SK-N-MC (cell line): Measurements from ENCODE around the gene ARID1B.

ENCODE experiments used
- DNase-seq: peaks from one replicate; pipeline ENCODE4 v3.0.0-alpha.2; 2011; ENCODE audit warnings: low read depth, low spot score
- H3K27ac ChIP-seq: fragments of 200-600 bp; sonication (generic); 2 replicates; pipeline ENCODE4 v1.5.1; 2016; ENCODE audit warnings: mixed run types
- H3K36me3 ChIP-seq: fragments of 200-600 bp; sonication (generic); 2 replicates; pipeline ENCODE4 v1.6.1; 2017; ENCODE audit warnings: antibody characterized with exemption, low read length, mixed read lengths; ENCODE audit not compliant: insufficient read depth
- H3K4me3 ChIP-seq: fragments of 200-600 bp; sonication (generic); 2 replicates; pipeline ENCODE4 v1.5.1; 2016
- H3K9ac ChIP-seq: fragments of 200-600 bp; sonication (generic); 2 replicates; pipeline ENCODE4 v1.8.0; 2017; ENCODE audit warnings: mixed run types, mixed read lengths; ENCODE audit not compliant: insufficient read length
- H3K9me3 ChIP-seq: fragments of 200-600 bp; sonication (generic); 2 replicates; pipeline ENCODE4 v1.6.1; 2017; ENCODE audit warnings: low read depth, mild to moderate bottlenecking, antibody characterized with exemption, low read length, moderate library complexity, mixed read lengths
- EZH2 ChIP-seq: fragments of 200-600 bp; sonication (generic); IDR thresholded peaks from one replicate; pipeline ENCODE4 v1.6.1; 2017; ENCODE audit warnings: antibody characterized with exemption
- FOXP2 ChIP-seq: optimal IDR thresholded peaks from 2 replicates; pipeline ENCODE3; 2011; ENCODE audit warnings: mild to moderate bottlenecking, moderate library complexity; ENCODE audit not compliant: insufficient read depth; ENCODE audit errors: extremely low read length, control extremely low read depth
- POLR2AphosphoS5 ChIP-seq: IDR thresholded peaks from 2 replicates; pipeline ENCODE4 v1.6.1; 2012; ENCODE audit warnings: mild to moderate bottlenecking, low read depth, low read length, borderline replicate concordance

Gene ARID1B

GRCh38 chr6:157151989-157152388 lies 374.8 kb downstream of the ARID1B start:
- no peak for DNase-seq
- Histone ChIP-seq H3K36me3 (peaks cover 44% of the 10 kb centered on the region), H3K9me3 (no peaks in the 10 kb centered on the region), H3K27ac (0 out of 2 replicates have a peak overlapping the region, but pooled peaks have one; percentile 3), H3K9ac (no peak overlapping the region), H3K4me3 (no peak overlapping the region)
- TF ChIP-seq POLR2AphosphoS5 (no peak), FOXP2 (no peak), EZH2 (no peak)

GRCh38 chr6:157152556-157152955 lies 375.4 kb downstream of the ARID1B start:
- peaks cover 48% of the 10 kb centered on the region for H3K36me3 ChIP-seq

DNA sequence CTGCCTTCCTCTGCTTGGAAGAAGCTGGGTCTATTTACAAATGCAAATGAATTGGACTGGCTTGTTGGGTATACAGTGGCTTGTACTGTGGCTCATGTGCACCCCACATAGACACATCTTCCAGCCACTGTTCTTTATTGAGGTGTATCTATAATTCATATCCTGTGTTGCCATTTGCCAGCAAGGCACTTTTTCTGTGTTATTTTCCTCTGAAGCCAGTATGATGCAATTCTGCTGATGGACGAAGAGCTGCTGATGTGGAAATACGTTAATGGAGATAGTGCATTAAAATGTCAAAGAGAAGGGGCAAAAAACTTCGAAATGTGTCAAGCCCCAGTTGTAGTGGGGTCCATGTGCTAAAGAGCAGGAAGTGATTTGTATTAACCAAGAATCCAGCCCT lies 378.6 kb downstream of the ARID1B start:
- no peaks in the 10 kb centered on the region for H3K9me3 ChIP-seq
- DNase-seq, result no peak

More at GRCh38 chr6:157152556-157152955, 375.4 kb downstream of the ARID1B start:
- Histone ChIP-seq H3K4me3 (no peak overlapping the region), H3K9ac (no peak overlapping the region), H3K9me3 (no peaks in the 10 kb centered on the region), H3K27ac (no peak overlapping the region)
- TF ChIP-seq FOXP2 (no peak), POLR2AphosphoS5 (no peak), EZH2 (no peak)
- no peak for DNase-seq

GRCh38 chr6:157157258-157157657 lies 380.1 kb downstream of the ARID1B start:
- Histone ChIP-seq H3K9ac (no peak overlapping the region), H3K9me3 (no peaks in the 10 kb centered on the region), H3K4me3 (no peak overlapping the region), H3K27ac (no peak overlapping the region), H3K36me3 (peaks cover 9% of the 10 kb centered on the region; the same call in 1 of the 2 replicates)
- no peak for DNase-seq
- TF ChIP-seq POLR2AphosphoS5 (no peak), FOXP2 (no peak), EZH2 (no peak)

More for the DNA sequence above, 378.6 kb downstream of the ARID1B start:
- H3K27ac ChIP-seq, result no peak overlapping the region
- H3K36me3 ChIP-seq, result peaks cover 23% of the 10 kb centered on the region
- H3K4me3 ChIP-seq, result no peak overlapping the region
- H3K9ac ChIP-seq, result no peak overlapping the region
- TF ChIP-seq POLR2AphosphoS5 (no peak), FOXP2 (no peak), EZH2 (no peak)

DNA sequence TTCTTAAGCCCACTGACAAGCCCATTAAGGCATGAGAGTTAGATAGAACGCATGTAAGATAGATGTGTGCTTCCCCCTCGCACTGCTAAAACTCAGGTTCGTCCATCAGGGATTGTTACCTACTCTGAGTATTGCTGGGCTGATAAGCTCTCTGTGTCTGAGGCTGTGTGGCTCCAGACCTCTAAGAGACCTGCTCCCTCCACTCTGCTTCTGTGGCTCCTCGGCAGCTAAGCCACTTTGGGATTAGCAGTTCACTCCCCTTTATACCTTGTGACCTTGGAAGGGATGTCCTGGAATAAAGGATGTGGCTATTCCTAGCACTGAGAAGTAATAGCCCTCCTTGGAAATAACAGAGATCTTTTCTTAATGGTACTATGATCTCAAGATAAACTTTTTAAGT lies 381.3 kb downstream of the ARID1B start:
- H3K27ac ChIP-seq, result no peak overlapping the region

GRCh38 chr6:157158897-157159296 lies 381.7 kb downstream of the ARID1B start:
- DNase-seq, result no peak
- no peaks in the 10 kb centered on the region for H3K9me3 ChIP-seq
- no peak overlapping the region for H3K9ac ChIP-seq
- TF ChIP-seq EZH2 (no peak), POLR2AphosphoS5 (no peak), FOXP2 (no peak)
- H3K4me3 ChIP-seq, result no peak overlapping the region
- H3K36me3 ChIP-seq, result peaks cover 9% of the 10 kb centered on the region; the same call in 1 of the 2 replicates
- H3K27ac ChIP-seq, result no peak overlapping the region

More for the DNA sequence above, 381.3 kb downstream of the ARID1B start:
- no peak for DNase-seq
- H3K36me3 ChIP-seq, result peaks cover 9% of the 10 kb centered on the region; the same call in 1 of the 2 replicates
- no peaks in the 10 kb centered on the region for H3K9me3 ChIP-seq
- TF ChIP-seq EZH2 (no peak), FOXP2 (no peak), POLR2AphosphoS5 (no peak)
- no peak overlapping the region for H3K4me3 ChIP-seq
- no peak overlapping the region for H3K9ac ChIP-seq

DNA sequence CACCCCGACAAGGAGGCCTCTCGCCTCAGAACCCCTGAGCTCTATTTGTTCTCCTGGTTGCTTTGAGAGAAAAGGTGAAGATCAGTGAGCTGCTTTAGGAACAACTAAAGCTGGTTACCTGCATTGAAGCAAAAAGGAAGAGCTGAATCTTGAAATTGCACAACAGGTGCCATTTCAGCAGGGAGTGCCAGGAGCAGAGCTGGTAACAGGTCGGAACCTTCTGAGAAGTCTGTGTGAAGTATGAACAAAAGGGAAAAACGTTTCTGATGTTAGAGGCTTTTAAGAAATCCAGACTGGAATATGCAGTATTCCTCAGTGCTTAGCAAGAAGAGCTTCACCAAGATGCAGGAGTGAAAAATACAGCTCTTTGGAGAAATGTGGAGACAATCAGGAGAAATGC lies 382.2 kb downstream of the ARID1B start:
- H3K4me3 ChIP-seq, result no peak overlapping the region
- H3K36me3 ChIP-seq, result peaks cover 9% of the 10 kb centered on the region; the same call in 1 of the 2 replicates
- no peak overlapping the region for H3K27ac ChIP-seq
- no peaks in the 10 kb centered on the region for H3K9me3 ChIP-seq
- no peak overlapping the region for H3K9ac ChIP-seq
- DNase-seq, result no peak
- TF ChIP-seq POLR2AphosphoS5 (no peak), EZH2 (no peak), FOXP2 (no peak)

- Histone ChIP-seq H3K27ac (no peak overlapping the region), H3K4me3 (no peak overlapping the region), H3K36me3 (peaks cover 9% of the 10 kb centered on the region; the same call in 1 of the 2 replicates), H3K9me3 (no peaks in the 10 kb centered on the region), H3K9ac (no peak overlapping the region)
- no peak for TF ChIP-seq POLR2AphosphoS5
- TF ChIP-seq EZH2, result no peak
- no peak for TF ChIP-seq FOXP2
- no peak for DNase-seq
Observed at GRCh38 chr6:157161912-157162311, 384.7 kb downstream of the ARID1B start.

DNA sequence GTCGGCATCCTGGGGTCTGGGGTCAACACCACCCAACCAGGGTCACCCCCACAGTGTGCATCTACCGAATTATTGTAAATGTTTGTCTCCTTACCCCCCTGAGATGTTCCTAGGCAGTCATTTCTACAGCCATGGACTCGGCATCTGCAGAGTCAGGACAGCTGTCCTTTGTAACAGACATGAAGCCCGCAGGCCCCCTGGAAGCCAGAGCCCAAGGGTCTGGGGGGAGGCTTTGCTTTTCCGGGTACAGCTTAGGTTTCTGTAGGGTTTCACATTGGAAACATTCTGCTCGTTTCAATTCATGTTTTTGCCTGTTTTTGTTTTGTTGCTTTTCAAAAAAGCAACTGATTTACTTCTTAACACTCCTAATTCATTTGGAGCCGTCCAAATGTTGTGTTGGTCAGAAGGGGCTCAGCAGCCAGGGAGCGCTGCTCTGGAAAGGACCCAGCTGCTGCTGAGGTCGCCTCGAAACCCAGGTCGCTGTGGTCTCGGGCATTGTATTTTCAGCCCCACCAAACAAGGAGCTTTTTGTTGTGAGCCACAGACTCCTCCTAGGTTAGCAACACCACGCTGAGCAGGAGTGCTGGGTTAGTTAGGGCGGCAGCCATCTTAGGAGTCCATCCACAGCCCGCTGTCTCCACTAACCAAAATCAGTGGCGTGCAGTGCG lies 385.7 kb downstream of the ARID1B start:
- Histone ChIP-seq H3K9ac (no peak overlapping the region), H3K4me3 (no peak overlapping the region), H3K9me3 (no peaks in the 10 kb centered on the region), H3K27ac (no peak overlapping the region), H3K36me3 (peaks cover 11% of the 10 kb centered on the region)
- TF ChIP-seq FOXP2, result no peak
- TF ChIP-seq EZH2, result no peak
- no peak for TF ChIP-seq POLR2AphosphoS5
- DNase-seq, result no peak
